Adrenal gland (tissue), 5 donors: ENCODE data around the gene SYTL3.

Experiments used
- POLR2A ChIP-seq, 2 donors: fragments of 450-650 bp; IDR thresholded peaks; one replicate each; pipeline ENCODE4 v1.6.1; 2017; ENCODE audit warnings: antibody characterized with exemption in 2 of 2, mild to moderate bottlenecking in 2 of 2, moderate library complexity in 1 of 2
- TF ChIP-seq, protein P1 (sequence below), 6 experiments: fragments of 450-650 bp in 4 of 6; fragments of 200-600 bp in 2 of 6; sonication (generic) in 1 of 6; IDR thresholded peaks; 1 replicate in 5 of 6; 2 replicates in 1 of 6; pipeline versions ENCODE4 v1.5.1 to v1.8.0; 2016 to 2021; ENCODE audit warnings: antibody characterized with exemption in 6 of 6, mild to moderate bottlenecking in 2 of 6, moderate library complexity in 1 of 6
- donor health status: DM: no; HTN: no; CAD: no.

GRCh38 chr6:158765499-158766068 lies 115.7 kb downstream of the SYTL3 start:
- TF ChIP-seq, protein P1, sequence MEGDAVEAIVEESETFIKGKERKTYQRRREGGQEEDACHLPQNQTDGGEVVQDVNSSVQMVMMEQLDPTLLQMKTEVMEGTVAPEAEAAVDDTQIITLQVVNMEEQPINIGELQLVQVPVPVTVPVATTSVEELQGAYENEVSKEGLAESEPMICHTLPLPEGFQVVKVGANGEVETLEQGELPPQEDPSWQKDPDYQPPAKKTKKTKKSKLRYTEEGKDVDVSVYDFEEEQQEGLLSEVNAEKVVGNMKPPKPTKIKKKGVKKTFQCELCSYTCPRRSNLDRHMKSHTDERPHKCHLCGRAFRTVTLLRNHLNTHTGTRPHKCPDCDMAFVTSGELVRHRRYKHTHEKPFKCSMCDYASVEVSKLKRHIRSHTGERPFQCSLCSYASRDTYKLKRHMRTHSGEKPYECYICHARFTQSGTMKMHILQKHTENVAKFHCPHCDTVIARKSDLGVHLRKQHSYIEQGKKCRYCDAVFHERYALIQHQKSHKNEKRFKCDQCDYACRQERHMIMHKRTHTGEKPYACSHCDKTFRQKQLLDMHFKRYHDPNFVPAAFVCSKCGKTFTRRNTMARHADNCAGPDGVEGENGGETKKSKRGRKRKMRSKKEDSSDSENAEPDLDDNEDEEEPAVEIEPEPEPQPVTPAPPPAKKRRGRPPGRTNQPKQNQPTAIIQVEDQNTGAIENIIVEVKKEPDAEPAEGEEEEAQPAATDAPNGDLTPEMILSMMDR (IDR thresholded peaks at IDR 0.05): no peak
- no peak for TF ChIP-seq POLR2A (IDR thresholded peaks at IDR 0.05)
